Omental fat pad (tissue), 4 donors: ENCODE results near the gene MTCL1. TPM values are rescaled to one million over a fixed set of nuclear protein-coding genes. Genes with fewer than 3 reads are reported as not detected.

Source experiments
- ATAC-seq: fragments of 150-250 bp; one replicate; pipeline ENCODE4 v1.9.1; 2016; ENCODE audit warnings: mild to moderate bottlenecking, moderate library complexity; ENCODE audit not compliant: low FRiP score
- DNase-seq: peaks from one replicate; pipeline ENCODE4 v3.0.0-alpha.2; 2019; ENCODE audit warnings: low spot score
- total RNA-seq, 4 donors: library from RNA; depleted of rRNA; stranded (reverse); fragments of >200 nt; gene quantifications; one replicate each; pipeline ENCODE4 v1.1.0, GENCODE V29; 2016
- TF ChIP-seq, protein P1 (sequence below), 3 donors: fragments of 450-650 bp; IDR thresholded peaks; one replicate each; pipeline ENCODE4 v1.5.1; 2016 to 2017; ENCODE audit warnings: antibody characterized with exemption in 3 of 3, mild to moderate bottlenecking in 3 of 3, moderate library complexity in 2 of 3

The MTCL1 gene
- total RNA-seq, 4 donors from 2014 or later, result 1.6 to 3.5 (median 2.0) TPM

DNA sequence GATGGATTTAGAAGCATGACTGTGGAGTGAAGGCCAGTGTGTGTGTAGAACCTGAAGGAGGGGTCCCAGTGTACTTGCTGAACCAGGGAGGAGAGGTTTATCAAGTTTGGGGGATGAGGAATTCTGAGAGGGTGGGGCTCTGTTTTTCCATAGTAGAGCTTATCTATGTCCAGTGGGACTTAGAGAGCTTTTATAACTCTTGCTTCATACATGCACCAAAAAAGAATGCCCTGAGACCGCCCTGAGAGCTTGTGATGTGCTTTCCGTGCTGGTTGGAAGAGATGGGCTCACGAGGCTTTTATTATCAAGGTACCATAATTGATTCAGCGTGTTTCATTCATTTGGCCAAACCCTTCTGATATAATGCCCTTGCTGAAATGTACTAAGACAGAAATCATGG lies 100.2 kb downstream of the MTCL1 start:
- TF ChIP-seq, protein P1, sequence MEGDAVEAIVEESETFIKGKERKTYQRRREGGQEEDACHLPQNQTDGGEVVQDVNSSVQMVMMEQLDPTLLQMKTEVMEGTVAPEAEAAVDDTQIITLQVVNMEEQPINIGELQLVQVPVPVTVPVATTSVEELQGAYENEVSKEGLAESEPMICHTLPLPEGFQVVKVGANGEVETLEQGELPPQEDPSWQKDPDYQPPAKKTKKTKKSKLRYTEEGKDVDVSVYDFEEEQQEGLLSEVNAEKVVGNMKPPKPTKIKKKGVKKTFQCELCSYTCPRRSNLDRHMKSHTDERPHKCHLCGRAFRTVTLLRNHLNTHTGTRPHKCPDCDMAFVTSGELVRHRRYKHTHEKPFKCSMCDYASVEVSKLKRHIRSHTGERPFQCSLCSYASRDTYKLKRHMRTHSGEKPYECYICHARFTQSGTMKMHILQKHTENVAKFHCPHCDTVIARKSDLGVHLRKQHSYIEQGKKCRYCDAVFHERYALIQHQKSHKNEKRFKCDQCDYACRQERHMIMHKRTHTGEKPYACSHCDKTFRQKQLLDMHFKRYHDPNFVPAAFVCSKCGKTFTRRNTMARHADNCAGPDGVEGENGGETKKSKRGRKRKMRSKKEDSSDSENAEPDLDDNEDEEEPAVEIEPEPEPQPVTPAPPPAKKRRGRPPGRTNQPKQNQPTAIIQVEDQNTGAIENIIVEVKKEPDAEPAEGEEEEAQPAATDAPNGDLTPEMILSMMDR (IDR thresholded peaks at IDR 0.05), result no peak
- ATAC-seq, result no peak
- DNase-seq, result no peak

DNA sequence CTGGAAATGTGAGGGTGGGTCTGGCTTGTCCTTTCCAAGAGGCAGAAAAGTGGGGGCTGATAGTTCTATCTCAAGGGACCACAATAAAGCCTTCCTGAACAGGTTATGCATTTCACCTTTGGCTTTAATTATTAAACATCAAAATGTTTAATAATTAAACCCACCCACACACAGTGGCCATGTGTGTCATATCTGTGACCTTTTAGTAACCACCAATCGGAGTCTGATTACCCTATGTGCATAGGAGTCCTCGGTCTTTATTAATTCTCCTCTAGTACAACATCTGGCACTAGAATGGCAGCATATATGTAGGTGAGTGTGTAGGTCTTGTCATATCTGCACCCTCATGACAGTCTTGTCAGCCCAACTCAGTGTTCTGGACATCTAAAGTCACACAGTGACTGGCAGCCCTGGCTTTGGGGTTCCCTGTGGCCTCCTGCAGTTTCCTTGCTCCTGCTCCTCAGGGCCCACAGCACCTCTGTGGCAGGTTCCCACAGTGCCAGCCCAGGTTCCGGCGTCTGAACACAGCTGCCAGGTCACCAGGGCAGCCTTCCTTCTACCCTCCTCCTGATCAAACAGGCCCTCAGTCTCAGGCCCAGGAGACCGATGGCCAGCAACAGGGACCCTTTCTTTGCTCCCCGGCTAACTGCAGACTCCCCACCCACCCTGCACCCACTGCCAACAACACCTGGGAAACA lies 100.9 kb downstream of the MTCL1 start:
- TF ChIP-seq, protein P1 (IDR thresholded peaks at IDR 0.05), result no peak
- DNase-seq (no peak), ATAC-seq (no peak)

DNA sequence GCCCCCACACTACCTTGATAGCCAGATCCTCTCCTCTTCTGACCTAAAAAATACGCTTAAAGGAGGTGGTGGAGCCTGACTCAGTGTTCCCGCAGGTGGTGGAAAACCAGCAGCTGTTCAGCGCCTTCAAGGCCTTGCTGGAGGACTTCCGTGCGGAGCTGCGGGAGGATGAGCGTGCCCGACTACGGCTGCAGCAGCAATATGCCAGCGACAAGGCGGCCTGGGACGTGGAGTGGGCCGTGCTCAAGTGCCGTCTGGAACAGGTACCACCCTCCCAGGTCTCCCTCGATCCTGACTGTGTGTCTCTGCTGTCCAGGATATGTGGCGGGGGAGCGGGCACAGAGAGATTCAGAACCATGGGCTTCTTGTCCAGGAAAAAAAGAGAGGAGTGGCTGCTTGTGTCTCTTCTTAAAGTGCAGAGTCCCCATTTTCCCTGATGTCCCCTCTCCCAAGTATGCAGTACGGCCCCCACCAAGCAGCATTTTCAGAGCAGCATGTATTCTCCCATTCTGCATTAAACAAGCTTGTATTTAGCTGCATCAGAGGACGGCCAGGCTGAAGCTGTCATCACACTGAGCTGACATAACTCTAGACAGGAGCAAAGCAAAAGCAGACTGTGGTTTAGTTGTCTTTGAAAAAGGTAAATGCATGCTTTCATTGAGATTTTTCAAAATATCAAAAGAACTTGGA lies 101.6 kb downstream of the MTCL1 start:
- TF ChIP-seq, protein P1 (IDR thresholded peaks at IDR 0.05), result no peak
- DNase-seq (no peak), ATAC-seq (no peak)

DNA sequence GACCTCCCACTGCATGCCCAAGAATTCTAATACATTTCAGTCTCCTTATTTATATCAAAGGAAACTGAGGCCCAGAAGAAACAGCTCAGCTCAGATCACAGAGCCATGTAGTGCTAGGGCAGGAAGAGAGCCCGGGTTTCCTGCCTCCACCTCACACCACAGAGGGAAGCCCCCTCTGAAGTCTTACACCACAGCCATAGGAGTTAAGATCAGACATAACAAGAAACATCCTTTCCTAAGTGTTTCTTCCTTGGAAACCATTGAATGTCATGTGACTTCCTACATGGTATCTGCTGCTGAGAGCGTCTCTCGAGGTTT lies 102.1 kb downstream of the MTCL1 start:
- ATAC-seq (no peak), DNase-seq (no peak)
- TF ChIP-seq, protein P1 (IDR thresholded peaks at IDR 0.05), result no peak

DNA sequence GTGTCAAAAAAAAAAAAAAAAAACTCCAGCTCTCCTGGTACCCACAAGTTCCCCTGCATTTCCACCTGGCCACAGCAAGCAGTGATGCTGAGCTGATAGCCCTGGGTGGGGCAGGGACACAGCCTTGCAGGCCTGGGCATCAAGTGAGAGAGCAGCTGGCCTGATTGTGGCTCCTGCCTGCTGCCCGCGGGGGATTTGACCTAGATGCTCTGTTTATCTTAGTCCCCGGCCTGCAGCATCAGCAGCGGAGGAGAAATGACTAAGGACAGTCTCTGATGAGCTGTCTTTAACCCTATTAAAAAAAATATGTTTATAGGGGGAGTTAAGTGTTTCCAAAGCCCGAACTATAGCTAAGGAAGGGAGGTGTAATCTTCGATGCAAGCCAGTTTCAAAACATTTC lies 102.6 kb downstream of the MTCL1 start:
- TF ChIP-seq, protein P1 (IDR thresholded peaks at IDR 0.05), result no peak
- DNase-seq (no peak), ATAC-seq (no peak)

DNA sequence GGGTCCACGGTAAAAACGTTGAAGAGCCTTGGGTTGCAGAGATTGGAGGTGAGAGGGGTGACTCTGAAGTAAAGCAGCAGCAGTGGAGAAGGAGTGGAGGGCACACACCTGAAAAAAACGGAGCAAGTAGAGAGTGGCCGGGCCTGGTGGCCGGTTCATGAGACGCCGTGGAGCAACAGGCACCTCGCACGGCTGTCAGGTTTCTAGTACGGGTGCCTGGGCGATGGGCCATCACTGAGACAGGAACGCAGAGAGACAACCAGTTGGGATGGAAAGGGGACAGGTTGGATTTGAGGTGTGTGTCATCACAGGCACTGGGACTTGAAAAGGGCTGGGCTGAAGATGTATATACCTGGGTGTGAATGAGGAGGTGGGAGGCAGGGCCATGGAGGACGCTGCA lies 104.2 kb downstream of the MTCL1 start:
- no peak for ATAC-seq
- TF ChIP-seq, protein P1 (IDR thresholded peaks at IDR 0.05), result no peak
- no peak for DNase-seq

DNA sequence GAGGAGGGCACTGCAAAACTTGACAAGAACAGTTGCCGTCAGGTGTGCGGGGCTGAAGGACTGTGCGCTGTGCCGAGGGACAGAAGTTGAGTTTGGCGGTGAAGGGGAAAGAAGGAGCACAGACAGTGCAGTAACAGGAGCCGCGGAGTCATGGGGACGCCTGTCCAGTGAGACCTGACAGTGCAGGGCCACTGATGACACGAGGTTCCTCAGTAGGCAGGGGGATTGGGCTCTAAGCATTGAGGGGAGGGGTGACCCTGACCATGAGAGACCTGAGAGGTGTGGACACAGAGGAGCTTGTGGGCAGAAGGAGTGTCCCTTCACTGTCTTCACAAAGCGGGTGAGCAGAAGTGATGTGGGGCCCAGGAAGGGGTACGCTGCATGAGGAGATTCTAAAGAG lies 104.8 kb downstream of the MTCL1 start:
- ATAC-seq, result no peak
- DNase-seq, result no peak
- TF ChIP-seq, protein P1 (IDR thresholded peaks at IDR 0.05), result no peak
